NCI-H1048 (cell line): ENCODE measurements around the gene USP37.
"Not testable (repeated sequence)": the region's sequence is repeated elsewhere in the genome, so short reads cannot be mapped to it uniquely, and the experiment has no call there.

Experiments
- DNase-seq: peaks from one replicate; lab custom pipeline; 2025; lab: John Stamatoyannopoulos, UW

Gene USP37

GRCh38 chr2:218547978-218548377 is 20.2 kb downstream of the USP37 start:
- DNase-seq: no peak

DNA sequence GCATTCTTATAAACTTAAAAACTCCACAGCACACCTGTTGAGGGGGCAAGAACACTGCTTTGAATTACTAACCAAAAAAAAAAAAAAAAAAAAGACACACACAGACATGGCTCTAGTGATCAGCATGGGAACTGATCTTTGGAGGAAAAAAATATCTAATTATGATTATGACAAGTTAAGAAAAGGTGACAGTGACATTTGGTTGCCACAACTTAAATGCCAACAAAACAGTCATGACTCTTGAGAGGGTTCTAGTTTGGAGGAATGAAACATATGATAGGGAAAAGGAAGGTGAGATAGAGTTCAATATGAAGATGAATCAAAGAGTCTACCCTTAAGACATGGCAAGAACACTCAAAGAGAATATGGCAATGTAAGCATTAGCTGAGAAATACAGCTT is 20.6 kb downstream of the USP37 start:
- no peak for DNase-seq

GRCh38 chr2:218546012-218546411 is 22.1 kb downstream of the USP37 start:
- DNase-seq: no peak

GRCh38 chr2:218540015-218540414 is 28.1 kb downstream of the USP37 start:
- DNase-seq: no peak

- DNase-seq: no peak
Measured at GRCh38 chr2:218536804-218537494, 31.2 kb downstream of the USP37 start.

DNA sequence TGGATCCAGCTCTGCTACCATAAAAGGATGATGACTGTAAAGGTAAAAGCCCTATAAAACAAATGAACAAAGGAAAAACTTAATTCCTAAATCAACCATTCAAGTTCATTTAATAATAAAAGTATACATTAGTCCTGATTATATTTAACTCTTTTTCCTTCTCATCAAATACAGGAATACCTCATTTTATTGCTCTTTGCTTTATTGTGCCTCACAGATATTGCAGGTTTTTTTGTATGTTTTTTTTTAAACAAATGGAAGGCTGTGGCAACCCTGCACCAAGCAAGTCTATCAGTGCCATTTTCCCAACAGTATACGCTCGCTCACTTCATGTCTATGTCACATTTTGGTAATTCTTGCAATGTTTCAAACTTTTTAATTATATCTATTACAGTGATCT is 38.2 kb downstream of the USP37 start:
- no peak for DNase-seq

GRCh38 chr2:218528409-218528808 is 39.7 kb downstream of the USP37 start:
- not testable (repeated sequence) for DNase-seq

DNA sequence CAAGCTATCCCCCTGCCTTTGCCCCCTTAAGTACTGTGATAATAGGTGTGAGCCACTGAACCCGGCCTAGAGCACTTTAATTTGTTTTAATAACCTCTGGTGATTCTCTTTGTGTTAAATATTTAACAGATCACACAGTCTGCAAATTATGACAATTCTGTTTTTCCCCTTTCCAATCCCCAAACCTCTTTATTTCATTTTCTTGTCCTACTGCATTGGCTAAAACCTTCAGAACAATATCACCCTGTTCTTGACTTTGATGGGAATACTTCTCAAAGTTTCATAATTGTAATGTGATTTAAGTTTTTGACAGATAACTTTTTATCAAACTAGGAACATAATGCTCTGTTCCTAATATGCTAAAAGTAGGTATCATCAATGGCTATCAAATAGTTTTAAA is 44.5 kb downstream of the USP37 start:
- no peak for DNase-seq

DNA sequence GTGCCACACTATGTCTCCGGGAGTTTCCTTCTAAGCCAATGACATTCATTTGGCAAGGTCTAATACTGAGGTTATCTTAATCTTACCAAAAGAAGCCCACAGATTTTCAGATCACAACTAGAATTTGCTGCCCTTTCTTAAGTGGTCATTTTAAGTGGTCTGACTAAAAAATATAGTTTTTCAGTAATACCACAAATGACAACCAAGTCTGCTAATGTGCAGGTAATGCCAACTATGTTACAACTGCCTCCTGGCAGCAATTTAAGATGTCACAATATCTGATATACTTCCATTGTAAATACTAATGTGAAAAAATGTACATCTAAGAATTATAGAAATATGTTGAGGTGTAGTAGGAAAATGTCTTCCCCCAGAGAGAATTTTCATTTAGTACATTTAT is 49.3 kb downstream of the USP37 start:
- DNase-seq: no peak

DNA sequence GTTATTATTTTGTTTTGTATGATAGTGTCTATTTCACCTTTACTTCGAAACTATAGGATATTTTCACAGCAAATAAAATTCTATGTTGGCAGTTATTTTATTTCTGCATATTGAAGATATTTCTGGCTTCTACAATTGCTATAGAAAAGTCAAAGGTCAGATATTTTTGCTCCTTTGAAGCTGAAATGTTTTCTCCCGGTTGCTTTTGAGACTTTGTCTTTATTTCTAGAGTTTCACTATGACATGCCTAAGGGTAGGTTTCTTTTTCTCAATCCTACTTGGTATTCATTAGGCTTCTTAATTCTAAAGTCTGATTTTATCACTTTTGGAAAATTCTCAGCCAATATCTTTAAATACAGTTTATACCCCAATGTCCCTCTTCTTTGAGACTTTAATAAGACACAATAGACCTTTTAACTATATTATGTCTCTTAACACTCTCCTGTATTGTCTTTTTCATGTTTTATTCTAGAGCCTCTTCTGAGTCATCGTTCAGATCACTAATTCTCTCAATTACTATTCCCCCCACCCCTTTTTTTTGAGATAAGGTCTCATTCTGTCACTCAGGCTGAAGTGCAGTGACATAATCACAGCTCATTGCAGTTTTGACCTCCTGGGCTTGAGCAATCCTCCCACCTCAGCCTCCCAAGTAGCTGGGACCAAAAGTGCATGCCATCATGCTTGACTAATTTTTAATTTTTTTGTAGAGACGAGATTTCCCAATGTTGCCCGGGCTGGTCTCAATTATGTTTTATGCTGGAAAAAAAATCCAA is 50.5 kb downstream of the USP37 start:
- DNase-seq: no peak

GRCh38 chr2:218516614-218517013 is 51.5 kb downstream of the USP37 start:
- no peak for DNase-seq

DNA sequence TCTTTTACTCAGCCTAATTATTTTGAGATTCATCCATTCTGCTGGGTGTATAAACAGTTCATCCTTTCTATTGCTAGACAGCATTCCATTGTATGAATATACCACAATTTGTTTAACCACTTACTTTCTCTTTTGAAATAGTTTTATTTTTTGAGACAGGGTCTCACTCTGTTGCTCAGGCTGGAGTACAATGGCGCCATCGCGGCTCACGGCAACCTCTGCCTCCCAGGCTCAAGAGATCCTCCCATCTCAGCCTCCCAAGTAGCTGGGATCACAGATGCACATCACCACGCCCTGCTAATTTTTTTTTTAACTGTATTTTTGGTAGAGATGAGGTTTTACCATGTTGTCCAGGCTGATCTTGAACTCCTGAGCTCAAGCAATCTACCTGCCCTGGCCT is 54.5 kb downstream of the USP37 start:
- DNase-seq: no peak

DNA sequence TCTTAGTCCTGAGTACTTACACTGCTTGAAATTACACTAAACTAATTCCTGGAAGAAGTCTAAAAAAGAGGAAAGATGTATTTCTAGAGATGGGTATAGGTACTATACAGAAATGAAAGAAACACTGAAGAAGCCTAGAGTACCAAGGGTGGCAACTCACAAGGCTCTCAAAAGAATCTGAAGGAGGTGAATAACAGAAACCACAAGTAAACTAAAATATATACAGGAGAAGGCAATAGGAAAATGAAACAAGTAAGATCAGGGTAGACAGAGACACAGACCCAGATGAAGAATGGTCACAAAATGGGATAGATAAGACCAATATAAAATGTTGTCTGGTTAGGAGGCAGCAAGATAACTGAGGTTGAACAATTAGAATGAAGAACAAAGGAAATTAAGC is 59.9 kb downstream of the USP37 start:
- no peak for DNase-seq

DNA sequence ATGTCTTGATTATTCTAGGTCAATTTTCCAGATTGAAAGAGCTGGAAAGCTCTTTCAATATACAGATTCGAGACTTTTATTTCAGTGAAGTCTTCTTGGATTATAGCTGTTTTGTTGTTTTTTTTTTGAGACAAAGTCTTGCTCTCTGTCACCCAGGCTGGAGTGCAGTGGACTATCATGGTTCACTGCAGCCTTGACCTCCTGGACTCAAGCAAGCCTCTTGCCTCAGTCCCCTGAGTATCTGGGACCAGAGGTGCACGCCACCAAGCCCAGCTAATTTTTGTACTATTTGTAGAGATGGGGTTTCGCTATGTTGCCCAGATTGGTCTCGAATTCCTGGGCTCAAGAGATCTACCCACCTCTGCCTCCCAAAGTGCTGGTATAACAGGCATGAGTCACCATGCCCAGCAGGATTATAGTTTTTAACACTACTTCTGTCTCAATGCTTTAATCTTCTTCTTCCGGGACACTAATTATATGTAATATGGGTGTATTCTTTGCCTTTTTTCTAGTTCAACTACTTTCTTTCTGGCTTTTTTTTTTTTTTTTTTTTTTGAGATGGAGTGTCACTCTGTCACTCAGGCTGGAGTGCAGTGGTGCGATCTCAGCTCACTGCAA is 62.3 kb downstream of the USP37 start:
- no peak for DNase-seq

DNA sequence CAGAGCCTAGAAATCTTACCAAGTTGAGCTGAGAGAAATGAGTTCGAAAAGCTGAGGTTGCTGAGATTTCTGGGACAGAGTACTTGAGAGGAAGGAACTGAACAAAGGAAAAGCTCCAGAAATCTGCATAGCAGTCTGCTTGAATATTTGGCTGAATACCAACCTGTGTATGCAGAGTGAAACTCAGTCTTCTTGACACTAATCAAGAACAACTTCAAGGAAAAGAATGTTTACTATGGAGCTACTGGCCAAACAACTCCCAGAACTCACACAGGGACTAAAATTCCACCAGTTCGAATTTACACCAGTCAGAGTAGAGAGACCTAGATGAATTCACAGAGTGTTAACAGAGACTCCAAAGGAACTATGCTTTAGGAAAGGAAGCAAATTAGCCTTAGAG is 66.5 kb downstream of the USP37 start:
- DNase-seq: no peak

GRCh38 chr2:218500501-218501060 is 67.6 kb downstream of the USP37 start:
- DNase-seq: no peak

- DNase-seq: no peak
Measured at GRCh38 chr2:218485986-218486667, 82.0 kb downstream of the USP37 start.

DNA sequence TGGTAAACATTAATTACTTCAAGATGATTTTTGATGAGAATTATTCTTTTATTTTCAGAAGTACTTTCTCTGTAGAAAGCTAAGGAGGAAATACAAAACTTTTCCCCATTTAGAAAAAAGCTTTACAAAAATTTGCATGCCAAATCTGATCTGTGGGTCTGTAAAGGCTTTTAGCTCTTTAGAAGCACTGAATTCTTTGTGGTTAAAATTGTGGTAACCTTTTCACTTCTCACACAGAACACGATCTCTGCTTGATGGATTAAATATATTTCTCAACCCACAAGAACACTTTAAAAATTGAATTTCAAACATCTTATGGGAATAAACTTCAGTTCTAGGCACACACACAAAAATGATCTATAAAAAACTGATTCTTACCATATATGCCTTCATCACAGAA is 85.5 kb downstream of the USP37 start:
- DNase-seq: no peak

GRCh38 chr2:218479595-218479994 is 88.6 kb downstream of the USP37 start:
- no peak for DNase-seq

DNA sequence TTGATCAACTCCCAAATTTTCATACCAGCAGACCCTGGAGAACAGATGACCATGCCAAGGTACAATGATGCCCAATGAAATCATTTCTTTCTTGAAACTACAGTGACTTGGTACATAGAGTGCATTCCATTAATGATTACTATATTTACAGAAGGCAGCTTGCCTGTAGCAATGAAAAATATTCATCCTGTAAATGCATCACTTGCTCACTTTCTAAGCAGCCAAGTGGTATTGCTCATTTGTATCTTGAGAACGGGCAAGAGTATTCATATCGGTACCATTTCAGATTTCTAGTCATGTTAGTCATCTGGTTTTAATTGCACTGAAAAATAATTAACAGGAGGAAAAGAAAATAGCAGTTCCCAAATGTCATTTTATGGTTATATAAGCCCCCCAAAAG is 89.6 kb downstream of the USP37 start:
- no peak for DNase-seq

GRCh38 chr2:218477247-218477646 is 90.9 kb downstream of the USP37 start:
- DNase-seq: no peak

GRCh38 chr2:218476676-218477075 is 91.5 kb downstream of the USP37 start:
- DNase-seq: no peak
